Cerebellar nuclear complex (tissue), 1 donor: ENCODE results near the gene PIM1.

Experiments
- DNase-seq, 2 experiments: peaks; one replicate each; lab custom pipeline; 2025; lab: John Stamatoyannopoulos, UW

Gene PIM1

GRCh38 chr6:37222125-37222967 lies 52.4 kb downstream of the PIM1 start:
- DNase-seq = no peak

- no peak for DNase-seq
Observed at GRCh38 chr6:37222992-37223391, 53.0 kb downstream of the PIM1 start.
